Amygdala (tissue), 56 donors: ENCODE measurements around the gene THEMIS.
A peak's percentile ranks its signal among the peaks of the same experiment; 100 is the strongest.
"Not testable (repeated sequence)": the region's sequence is repeated elsewhere in the genome, so short reads cannot be mapped to it uniquely, and the experiment has no call there.

Source experiments
- DNase-seq, 56 donors: peaks; one replicate each; lab custom pipeline; 2025; lab: John Stamatoyannopoulos, UW

The THEMIS gene

GRCh38 chr6:127748290-127748689 is 152.6 kb downstream of the THEMIS start:
- DNase-seq = no peak

- DNase-seq = no peak
Observed at GRCh38 chr6:127738423-127738822, 162.4 kb downstream of the THEMIS start.

- no peak for DNase-seq
Observed at GRCh38 chr6:127737768-127738167, 163.1 kb downstream of the THEMIS start.

GRCh38 chr6:127737009-127737486 is 163.8 kb downstream of the THEMIS start:
- peak in 15 of 56 donors; percentile 0 to 53 (median 11) for DNase-seq

- DNase-seq = no peak
Observed at GRCh38 chr6:127732927-127733326, 167.9 kb downstream of the THEMIS start.

GRCh38 chr6:127727260-127727953 is 173.5 kb downstream of the THEMIS start:
- no peak for DNase-seq

GRCh38 chr6:127725821-127726220 is 175.0 kb downstream of the THEMIS start:
- no peak for DNase-seq

- DNase-seq = no peak
Observed at GRCh38 chr6:127718694-127719093, 182.2 kb downstream of the THEMIS start.

- DNase-seq = no peak
Observed at GRCh38 chr6:127717384-127717783, 183.5 kb downstream of the THEMIS start.

GRCh38 chr6:127716465-127716864 is 184.4 kb downstream of the THEMIS start:
- DNase-seq = no peak

- DNase-seq = no peak
Observed at GRCh38 chr6:127710668-127711067, 190.2 kb downstream of the THEMIS start.

GRCh38 chr6:127706216-127706615 is 194.6 kb downstream of the THEMIS start:
- DNase-seq = no peak

GRCh38 chr6:127695108-127695507 is 205.8 kb downstream of the THEMIS start:
- no peak for DNase-seq

GRCh38 chr6:127691146-127691545 is 209.7 kb downstream of the THEMIS start:
- DNase-seq = no peak

GRCh38 chr6:127690588-127690987 is 210.3 kb downstream of the THEMIS start:
- no peak for DNase-seq

- DNase-seq = no peak
Observed at GRCh38 chr6:127690092-127690491, 210.8 kb downstream of the THEMIS start.

GRCh38 chr6:127687490-127687889 is 213.4 kb downstream of the THEMIS start:
- not testable (repeated sequence) for DNase-seq

- no peak for DNase-seq
Observed at GRCh38 chr6:127686084-127686483, 214.8 kb downstream of the THEMIS start.

- DNase-seq = no peak
Observed at GRCh38 chr6:127684501-127684900, 216.4 kb downstream of the THEMIS start.
